NT2/D1 (cell line): ENCODE measurements around the gene ZDHHC1.

Experiments
- SUZ12 ChIP-seq: IDR thresholded peaks from 2 replicates; pipeline ENCODE4 v1.6.1; 2011; ENCODE audit not compliant: insufficient read length, insufficient read depth; ENCODE audit errors: extremely low read depth
- ZNF274 ChIP-seq: IDR thresholded peaks from 2 replicates; pipeline ENCODE4 v1.6.1; 2011; ENCODE audit warnings: mild to moderate bottlenecking, low read depth, low read length

DNA sequence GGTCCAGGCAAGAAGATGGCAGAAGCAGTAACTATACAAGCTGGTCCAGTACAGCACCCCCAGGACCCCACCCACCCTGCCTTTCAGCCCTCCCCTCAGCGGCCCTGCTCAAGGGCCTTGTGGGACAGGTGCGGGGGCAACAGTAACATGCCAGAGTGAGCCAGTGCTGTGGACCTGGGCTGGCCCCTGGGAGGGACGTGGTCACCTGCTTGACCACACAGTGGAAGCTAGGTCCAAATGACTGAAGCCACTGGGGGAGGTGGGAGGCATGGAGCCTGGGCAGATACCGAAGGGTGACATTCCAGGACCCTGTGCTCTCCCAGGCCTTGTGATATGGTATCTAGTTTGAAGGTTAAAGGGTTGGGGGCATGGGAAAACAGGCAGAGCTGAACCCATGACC lies 47.4 kb upstream of the ZDHHC1 start:
- no peak for TF ChIP-seq SUZ12
- no peak for TF ChIP-seq ZNF274
